Suprapubic skin (tissue), 4 donors: ENCODE data around the gene KCNB1. TPM values are rescaled to one million over a fixed set of nuclear protein-coding genes. Genes with fewer than 3 reads are reported as not detected.
"Not testable (repeated sequence)": the region's sequence is repeated elsewhere in the genome, so short reads cannot be mapped to it uniquely, and the experiment has no call there.

Source experiments
- DNase-seq, 2 donors: peaks; one replicate each; pipeline ENCODE4 v3.0.0-alpha.2; 2019; ENCODE audit warnings: low spot score in 2 of 2
- H3K27ac ChIP-seq: fragments of 200-600 bp; sonication (generic); one replicate; pipeline ENCODE4 v1.5.1; 2019
- H3K27me3 ChIP-seq: fragments of 200-600 bp; sonication (generic); one replicate; pipeline ENCODE4 v1.5.1; 2019
- H3K36me3 ChIP-seq: fragments of 200-600 bp; sonication (generic); one replicate; pipeline ENCODE4 v1.5.1; 2019
- H3K4me1 ChIP-seq: fragments of 200-600 bp; sonication (generic); one replicate; pipeline ENCODE4 v1.5.1; 2019
- H3K4me3 ChIP-seq: fragments of 200-600 bp; sonication (generic); one replicate; pipeline ENCODE4 v1.5.1; 2019; ENCODE audit warnings: mild to moderate bottlenecking
- H3K9me3 ChIP-seq: fragments of 200-600 bp; sonication (generic); one replicate; pipeline ENCODE4 v1.5.1; 2019
- EP300 ChIP-seq: sonication (generic); formaldehyde crosslinking; IDR thresholded peaks from one replicate; pipeline ENCODE4 v1.6.1; 2017; ENCODE audit warnings: antibody characterized with exemption
- POLR2A ChIP-seq, 2 donors: fragments of 450-650 bp; IDR thresholded peaks; one replicate each; pipeline ENCODE4 v1.6.1; 2017; ENCODE audit warnings: antibody characterized with exemption in 2 of 2, mild to moderate bottlenecking in 2 of 2, moderate library complexity in 2 of 2
- POLR2AphosphoS5 ChIP-seq, 3 donors: sonication (generic); formaldehyde crosslinking; IDR thresholded peaks; one replicate each; pipeline ENCODE4 v1.6.1; 2017; ENCODE audit warnings: antibody characterized with exemption in 3 of 3
- WGBS: methylation state at CpG from one replicate; pipeline ENCODE4 v1.1.5; 2018; 5-methylcytosine and 5-hydroxymethylcytosine counted together
- total RNA-seq, 4 donors: library from RNA; depleted of rRNA; stranded (reverse); fragments of >200 nt; gene quantifications; one replicate each; pipeline ENCODE4 v1.1.0, GENCODE V29; 2016
- TF ChIP-seq, protein P1 (sequence below), 2 donors: fragments of 200-600 bp in 1 of 2; fragments of 450-650 bp in 1 of 2; sonication (generic) in 1 of 2; IDR thresholded peaks; one replicate each; pipeline ENCODE4 v1.5.1; 2016 to 2019; ENCODE audit warnings: antibody characterized with exemption in 2 of 2, mild to moderate bottlenecking in 1 of 2, moderate library complexity in 1 of 2

The KCNB1 gene
- total RNA-seq, 4 donors from 2014 or later = 0.91 to 4.0 (median 2.3) TPM

DNA sequence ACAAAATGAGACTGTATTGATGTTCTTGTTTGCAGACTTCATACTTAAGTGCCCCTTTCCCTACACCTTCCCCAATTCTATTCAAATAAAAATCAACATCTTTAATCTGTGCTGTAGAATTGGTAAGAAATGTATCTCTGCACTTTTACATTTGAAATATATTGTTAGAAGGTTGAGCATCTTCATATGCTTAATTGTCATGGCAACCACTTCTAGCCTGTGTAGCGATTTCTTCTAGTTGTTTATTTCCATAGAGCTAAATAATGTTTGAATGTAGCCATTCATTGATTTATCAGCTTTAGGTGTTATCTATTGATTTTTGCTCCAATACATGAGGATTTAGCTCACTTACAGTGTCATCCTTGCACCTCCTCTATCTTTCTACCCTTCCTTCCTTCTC is 166.9 kb downstream of the KCNB1 start:
- peaks cover 17% of the 10 kb centered on the region for H3K4me1 ChIP-seq
- H3K4me3 ChIP-seq = no peak overlapping the region
- WGBS = 83% methylated on average over 1 of the region's 1 CpG
- peaks cover 48% of the 10 kb centered on the region for H3K27me3 ChIP-seq
- H3K27ac ChIP-seq = no peak overlapping the region
- no peak for DNase-seq
- no peaks in the 10 kb centered on the region for H3K9me3 ChIP-seq
- TF ChIP-seq EP300 = no peak
- TF ChIP-seq POLR2A (IDR thresholded peaks at IDR 0.05) = no peak
- TF ChIP-seq, protein P1, sequence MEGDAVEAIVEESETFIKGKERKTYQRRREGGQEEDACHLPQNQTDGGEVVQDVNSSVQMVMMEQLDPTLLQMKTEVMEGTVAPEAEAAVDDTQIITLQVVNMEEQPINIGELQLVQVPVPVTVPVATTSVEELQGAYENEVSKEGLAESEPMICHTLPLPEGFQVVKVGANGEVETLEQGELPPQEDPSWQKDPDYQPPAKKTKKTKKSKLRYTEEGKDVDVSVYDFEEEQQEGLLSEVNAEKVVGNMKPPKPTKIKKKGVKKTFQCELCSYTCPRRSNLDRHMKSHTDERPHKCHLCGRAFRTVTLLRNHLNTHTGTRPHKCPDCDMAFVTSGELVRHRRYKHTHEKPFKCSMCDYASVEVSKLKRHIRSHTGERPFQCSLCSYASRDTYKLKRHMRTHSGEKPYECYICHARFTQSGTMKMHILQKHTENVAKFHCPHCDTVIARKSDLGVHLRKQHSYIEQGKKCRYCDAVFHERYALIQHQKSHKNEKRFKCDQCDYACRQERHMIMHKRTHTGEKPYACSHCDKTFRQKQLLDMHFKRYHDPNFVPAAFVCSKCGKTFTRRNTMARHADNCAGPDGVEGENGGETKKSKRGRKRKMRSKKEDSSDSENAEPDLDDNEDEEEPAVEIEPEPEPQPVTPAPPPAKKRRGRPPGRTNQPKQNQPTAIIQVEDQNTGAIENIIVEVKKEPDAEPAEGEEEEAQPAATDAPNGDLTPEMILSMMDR (IDR thresholded peaks at IDR 0.05) = no peak
- no peak for TF ChIP-seq POLR2AphosphoS5 (IDR thresholded peaks at IDR 0.05)
- no peaks in the 10 kb centered on the region for H3K36me3 ChIP-seq

GRCh38 chr20:49314052-49314451 is 168.4 kb downstream of the KCNB1 start:
- H3K9me3 ChIP-seq, H3K4me3 ChIP-seq, DNase-seq, H3K27ac ChIP-seq, H3K36me3 ChIP-seq: not testable (repeated sequence)
- Histone ChIP-seq H3K27me3 (peaks cover 33% of the 10 kb centered on the region), H3K4me1 (peaks cover 11% of the 10 kb centered on the region)
- WGBS = 77% methylated on average over 2 of the region's 2 CpGs

Other genes with a start within 250 kb of the KCNB1 start
- gene ZNFX1, start 204.6 kb downstream of the KCNB1 start, total RNA-seq = 10 to 100 TPM; 25.9 to 36.1 (median 33.2) TPM
- 10 to 100 TPM in 1 of 4 donors, 1 to 10 TPM in 3; 4.3 to 14.4 (median 7.0) TPM for gene PTGIS, start 85.5 kb upstream of the KCNB1 start, total RNA-seq
- gene B4GALT5, start 231.2 kb upstream of the KCNB1 start, total RNA-seq = 10 to 100 TPM in 2 of 4 donors, 1 to 10 TPM in 2; 8.8 to 12.7 (median 10.1) TPM